Measurements from ENCODE around the gene BIRC7.

Gene BIRC7

GRCh38 chr20:63276956-63277355, 41.3 kb downstream of the BIRC7 start:
- H3K4me3 ChIP-seq (ENCODE audit: low read length) = no peak overlapping the region
- no peak for TF ChIP-seq CTCF (conservative IDR thresholded peaks at IDR 0.05; ENCODE audit: low read length)
- no peak for DNase-seq (ENCODE audit: low read depth)

- TF ChIP-seq CTCF (conservative IDR thresholded peaks at IDR 0.05; ENCODE audit: low read length) = no peak
- DNase-seq (ENCODE audit: low read depth) = no peak
- H3K4me3 ChIP-seq (ENCODE audit: low read length) = no peak overlapping the region
These were observed 42.0 kb downstream of the BIRC7 start for GRCh38 chr20:63277466-63278272.

DNA sequence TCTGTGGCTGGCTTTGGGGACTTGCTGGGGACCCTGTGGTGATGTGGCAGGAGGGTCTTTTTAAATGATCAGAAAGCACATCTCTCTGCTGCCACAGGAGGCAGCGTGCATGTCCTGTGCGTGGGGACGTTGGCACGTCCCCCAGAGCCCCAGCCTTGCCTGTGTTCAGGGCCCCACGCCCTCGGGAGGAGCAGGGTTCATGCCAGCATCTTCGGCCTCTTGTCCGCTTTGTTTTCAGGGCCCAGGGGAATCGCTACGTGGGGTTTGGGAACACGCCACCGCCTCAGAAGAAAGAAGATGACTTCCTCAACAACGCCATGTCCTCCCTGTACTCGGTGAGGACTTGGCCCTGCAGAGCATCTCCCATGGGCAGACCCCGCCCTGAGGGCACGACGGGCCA, 43.0 kb downstream of the BIRC7 start:
- no peak for TF ChIP-seq CTCF (conservative IDR thresholded peaks at IDR 0.05; ENCODE audit: low read length)
- no peak for DNase-seq (ENCODE audit: low read depth)
- no peak overlapping the region for H3K4me3 ChIP-seq (ENCODE audit: low read length)

DNA sequence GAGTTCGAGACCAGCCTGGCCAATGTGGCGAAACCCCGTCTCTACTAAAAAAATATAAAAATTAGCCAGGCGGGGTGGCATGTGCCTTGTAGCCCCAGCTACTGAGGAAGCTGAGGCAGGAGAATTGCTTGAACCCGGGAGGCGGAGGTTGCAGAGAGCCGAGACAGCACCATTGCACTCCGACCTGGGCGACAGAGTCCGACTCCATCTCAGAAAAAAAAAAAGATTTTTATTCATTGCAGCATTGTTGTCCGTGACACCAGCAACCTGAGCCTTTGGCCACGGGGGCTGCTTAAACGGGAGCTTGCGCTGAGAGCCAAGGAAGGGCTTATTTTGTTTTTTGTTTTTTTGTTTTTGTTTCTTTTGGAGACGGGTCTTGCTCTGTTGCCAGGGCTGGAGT, 44.2 kb downstream of the BIRC7 start:
- no peak overlapping the region for H3K4me3 ChIP-seq (ENCODE audit: low read length)
- TF ChIP-seq CTCF (conservative IDR thresholded peaks at IDR 0.05; ENCODE audit: low read length) = no peak
- no peak for DNase-seq (ENCODE audit: low read depth)

GRCh38 chr20:63280371-63280770, 44.7 kb downstream of the BIRC7 start:
- no peak for TF ChIP-seq CTCF (conservative IDR thresholded peaks at IDR 0.05; ENCODE audit: low read length)
- H3K4me3 ChIP-seq (ENCODE audit: low read length) = no peak overlapping the region
- DNase-seq (ENCODE audit: low read depth) = no peak

DNA sequence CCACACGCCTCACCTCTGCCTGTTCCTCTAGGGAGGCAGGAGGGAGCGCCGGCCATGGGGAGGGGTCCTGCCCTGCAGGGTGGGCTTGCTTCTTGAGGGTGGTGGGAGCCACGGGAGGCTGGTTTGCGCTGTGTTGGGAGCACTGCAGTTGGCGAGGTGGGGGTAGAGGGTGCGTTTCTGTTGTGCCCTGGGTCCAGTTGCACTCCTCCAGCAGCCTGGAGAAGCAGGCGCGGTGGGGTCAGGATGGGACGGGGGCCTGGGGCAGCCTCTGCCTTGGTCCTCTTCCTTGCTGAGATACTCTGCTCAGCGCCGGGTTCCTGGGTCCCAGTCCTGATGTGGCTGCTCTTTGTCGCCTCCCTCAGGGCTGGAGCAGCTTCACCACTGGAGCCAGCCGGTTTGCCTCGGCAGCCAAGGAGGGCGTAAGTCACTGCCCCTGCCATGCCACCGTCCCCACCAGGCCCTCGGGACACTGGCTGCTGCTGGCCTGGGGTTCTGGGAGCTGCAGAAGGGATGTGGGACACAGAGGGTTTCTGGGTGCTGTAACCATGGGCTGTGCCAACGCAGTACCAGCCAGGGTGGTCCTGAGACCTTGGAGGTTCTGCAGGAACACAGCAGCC, 45.3 kb downstream of the BIRC7 start:
- TF ChIP-seq CTCF (conservative IDR thresholded peaks at IDR 0.05; ENCODE audit: low read length) = peak; percentile 12; the same call in 1 of the 2 replicates
- DNase-seq (ENCODE audit: low read depth) = no peak
- no peak overlapping the region for H3K4me3 ChIP-seq (ENCODE audit: low read length)
